GOT3 (cell line): ENCODE data around the gene RPL10A.
"Not testable (repeated sequence)": the region's sequence is repeated elsewhere in the genome, so short reads cannot be mapped to it uniquely, and the experiment has no call there.

Experiments
- DNase-seq: peaks from one replicate; lab custom pipeline; 2025; ENCODE audit warnings: mixed read lengths; lab: John Stamatoyannopoulos, UW

Gene RPL10A

DNA sequence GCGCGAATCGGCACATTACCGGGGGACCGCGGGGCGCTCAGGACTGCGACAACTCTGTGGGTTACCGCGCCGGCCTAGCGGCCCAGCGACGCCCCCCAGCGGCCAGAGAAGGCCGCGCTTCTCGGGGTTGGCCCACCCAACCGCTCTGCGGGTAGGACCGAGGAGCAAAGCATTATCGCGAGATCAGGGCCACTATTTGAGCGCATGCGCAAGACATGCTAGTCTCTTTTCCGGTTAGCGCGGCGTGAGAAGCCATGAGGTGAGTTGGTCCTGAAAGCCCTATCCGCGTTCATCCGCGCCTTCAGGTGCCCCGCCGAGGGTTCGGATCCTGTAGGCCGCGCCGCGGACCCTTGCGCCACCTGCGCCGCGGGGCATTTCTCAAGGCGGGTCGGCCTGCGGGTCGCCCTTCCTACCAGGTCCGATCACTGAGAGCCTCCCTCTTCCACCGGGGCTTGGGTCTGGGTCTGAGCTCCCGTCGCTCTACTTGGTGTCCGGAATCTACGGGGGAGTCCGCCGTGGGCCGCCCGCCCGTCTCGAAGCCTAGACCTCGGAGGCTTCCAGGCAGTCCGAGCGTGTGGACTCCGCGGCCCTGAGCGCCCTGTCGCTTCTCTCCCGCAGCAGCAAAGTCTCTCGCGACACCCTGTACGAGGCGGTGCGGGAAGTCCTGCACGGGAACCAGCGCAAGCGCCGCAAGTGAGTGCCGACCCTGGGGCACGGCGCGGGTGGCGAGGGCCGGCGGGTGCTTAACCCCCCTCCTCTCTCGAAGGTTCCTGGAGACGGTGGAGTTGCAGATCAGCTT lies at the start of gene RPL10A:
RPL10A (plus strand) TSS at position 221 of the 799 bp plus-strand sequence; CDS start at position 255, 34 bp downstream.
- DNase-seq, result peak; percentile 83

DNA sequence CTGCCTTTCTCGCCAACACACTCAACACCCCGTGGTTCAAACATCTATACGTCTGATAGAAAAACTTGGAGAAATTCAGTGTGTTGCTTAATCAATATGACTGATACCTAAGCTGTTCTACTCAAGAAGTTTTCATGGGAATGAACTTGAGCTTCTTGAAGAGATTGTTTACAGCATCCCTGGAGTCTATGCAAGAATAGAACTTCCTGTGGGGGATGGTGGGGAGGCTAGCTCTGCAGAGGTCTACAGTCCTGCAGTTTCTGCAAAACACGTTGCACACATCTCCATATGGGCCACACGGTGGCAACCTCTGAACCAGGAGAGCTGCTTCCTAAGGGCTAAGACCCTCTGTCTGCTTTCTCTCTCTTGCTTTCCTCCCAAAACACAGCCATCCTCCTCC lies 48.8 kb upstream of the RPL10A start:
- DNase-seq, result no peak

DNA sequence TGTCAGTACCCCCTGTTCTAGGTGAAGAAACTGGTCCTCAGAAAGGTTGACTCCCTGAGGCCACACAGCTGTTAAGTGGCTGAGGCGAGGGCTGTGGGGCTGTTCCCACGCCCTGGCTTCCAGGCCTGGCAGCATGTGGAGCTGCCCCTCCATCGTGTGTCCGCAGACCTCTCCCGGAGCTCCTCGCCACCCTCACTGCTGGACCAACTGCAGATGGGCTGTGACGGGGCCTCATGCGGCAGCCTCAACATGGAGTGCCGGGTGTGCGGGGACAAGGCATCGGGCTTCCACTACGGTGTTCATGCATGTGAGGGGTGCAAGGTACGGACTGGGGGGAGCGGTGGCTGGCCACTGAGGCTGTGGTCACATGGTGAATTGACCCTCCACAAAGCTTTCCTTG lies 48.2 kb upstream of the RPL10A start:
- DNase-seq, result no peak

DNA sequence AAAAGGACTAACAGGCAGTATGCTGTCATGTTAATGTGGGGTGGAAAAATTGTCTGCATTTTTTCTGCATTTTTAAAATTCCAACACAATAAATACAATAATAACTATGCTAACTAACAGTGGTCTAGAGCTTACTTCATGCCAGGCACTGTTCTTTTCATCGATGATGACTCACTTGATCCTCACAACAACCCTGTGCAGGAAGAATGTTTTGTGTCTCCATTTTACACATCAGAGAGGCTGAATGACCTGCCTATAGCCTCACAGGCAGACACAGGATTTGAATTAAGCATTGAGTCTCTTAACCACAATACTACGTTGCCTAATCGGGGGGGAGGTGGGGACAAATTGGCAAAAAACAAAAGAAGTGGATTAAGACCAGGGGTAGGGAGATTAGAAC lies 42.9 kb upstream of the RPL10A start:
- DNase-seq, result no peak

DNA sequence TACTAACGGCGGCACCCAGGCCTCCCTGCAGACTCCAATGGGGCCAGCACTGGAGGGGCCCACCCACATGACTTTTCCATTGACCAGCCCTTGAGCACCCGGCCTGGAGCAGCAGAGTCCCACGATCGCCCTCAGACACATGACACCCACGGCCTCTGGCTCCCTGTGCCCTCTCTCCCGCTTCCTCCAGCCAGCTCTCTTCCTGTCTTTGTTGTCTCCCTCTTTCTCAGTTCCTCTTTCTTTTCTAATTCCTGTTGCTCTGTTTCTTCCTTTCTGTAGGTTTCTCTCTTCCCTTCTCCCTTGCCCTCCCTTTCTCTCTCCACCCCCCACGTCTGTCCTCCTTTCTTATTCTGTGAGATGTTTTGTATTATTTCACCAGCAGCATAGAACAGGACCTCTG lies 42.1 kb upstream of the RPL10A start:
- DNase-seq, result no peak

DNA sequence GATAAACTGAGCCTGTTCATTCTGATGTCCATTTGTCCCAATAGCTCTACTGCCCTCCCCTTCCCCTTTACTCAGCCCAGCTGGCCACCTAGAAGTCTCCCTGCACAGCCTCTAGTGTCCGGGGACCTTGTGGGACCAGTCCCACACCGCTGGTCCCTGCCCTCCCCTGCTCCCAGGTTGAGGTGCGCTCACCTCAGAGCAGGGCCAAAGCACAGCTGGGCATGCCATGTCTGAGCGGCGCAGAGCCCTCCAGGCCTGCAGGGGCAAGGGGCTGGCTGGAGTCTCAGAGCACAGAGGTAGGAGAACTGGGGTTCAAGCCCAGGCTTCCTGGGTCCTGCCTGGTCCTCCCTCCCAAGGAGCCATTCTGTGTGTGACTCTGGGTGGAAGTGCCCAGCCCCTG lies 40.8 kb upstream of the RPL10A start:
- DNase-seq, result no peak

DNA sequence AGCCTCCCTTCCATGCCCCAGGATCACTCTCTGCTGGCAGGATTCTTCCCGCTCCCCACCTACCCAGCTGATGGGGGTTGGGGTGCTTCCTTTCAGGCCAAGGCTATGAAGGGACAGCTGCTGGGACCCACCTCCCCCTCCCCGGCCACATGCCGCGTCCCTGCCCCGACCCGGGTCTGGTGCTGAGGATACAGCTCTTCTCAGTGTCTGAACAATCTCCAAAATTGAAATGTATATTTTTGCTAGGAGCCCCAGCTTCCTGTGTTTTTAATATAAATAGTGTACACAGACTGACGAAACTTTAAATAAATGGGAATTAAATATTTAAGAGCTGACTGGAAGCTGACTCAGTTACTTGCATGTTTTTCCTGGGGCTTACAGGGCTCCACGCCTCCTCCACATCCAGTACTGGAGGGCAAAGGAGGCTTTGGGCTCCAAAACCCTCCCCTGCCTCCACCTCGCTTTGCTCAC lies 40.3 kb upstream of the RPL10A start:
- DNase-seq, result no peak

DNA sequence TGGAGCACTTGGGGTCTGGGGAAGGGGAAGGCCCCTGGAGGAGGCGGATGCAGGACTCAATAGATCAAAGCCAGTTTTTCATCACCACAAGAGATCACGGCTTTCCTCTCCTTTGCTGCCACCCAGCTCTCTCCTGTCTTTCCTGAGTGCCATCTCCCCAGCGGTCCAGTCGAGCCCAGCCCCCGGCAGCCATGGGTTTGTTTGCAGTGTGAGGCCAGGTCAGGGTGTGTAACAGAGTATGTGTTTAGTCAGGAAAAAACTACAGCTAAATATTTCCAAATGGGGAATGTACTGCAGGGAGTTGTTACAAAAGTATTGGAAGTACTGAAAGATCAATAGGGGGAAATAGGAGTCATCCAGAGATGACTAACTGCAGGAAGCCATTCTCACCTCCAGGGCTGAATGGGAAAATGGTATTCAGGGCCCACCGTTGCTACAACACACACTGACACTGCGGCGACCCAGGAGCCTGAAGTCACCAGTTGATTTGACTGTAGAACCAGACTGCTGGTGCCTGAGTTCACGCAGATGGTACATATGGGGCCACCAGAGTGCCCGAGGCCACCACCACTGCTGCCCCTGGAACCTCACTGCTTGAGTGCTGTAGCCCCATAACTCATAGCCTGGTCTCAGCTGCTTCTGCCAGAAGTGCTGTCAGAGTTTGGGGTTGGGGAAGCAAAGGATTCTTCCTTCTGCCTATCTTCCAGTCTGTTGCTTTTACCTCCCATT lies 39.6 kb upstream of the RPL10A start:
- no peak for DNase-seq

DNA sequence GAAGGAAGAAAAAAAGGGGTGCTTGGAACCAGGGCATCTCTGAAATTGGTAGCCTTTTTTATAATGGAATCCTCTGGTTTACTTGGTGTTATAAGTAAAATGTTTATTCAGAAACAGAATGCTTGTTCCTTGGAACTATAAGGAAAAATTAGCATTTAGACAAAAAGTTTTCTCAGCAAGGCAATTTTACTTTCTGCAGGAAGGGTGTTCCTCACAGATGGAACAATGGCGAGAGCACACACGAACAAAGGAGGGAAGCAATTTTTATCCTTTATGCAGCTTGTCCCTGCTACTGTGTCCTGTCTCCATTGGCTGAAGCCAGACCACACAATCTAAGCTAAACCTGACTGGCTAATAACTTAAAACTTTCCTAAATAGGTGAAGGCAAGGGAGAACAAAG lies 38.7 kb upstream of the RPL10A start:
- no peak for DNase-seq

DNA sequence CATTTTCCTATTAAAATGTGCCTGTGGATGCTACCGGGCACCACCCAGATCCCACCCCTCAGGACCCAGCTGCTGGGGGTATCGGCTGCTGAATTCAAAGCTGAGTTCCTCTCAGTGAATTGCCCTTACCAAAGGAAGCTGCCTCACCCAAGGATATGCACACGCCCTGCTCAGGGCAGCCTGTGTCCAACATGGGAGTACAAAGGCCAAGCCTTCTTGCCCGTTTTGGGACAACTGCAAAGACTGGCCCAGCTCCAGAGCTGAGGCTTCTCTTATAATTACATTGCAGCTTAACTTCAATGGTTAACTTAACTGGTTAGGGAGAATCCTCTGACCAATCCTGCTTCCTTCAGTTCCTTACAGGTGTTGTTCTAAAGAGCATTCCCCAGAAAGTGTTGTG lies 35.9 kb upstream of the RPL10A start:
- no peak for DNase-seq

DNA sequence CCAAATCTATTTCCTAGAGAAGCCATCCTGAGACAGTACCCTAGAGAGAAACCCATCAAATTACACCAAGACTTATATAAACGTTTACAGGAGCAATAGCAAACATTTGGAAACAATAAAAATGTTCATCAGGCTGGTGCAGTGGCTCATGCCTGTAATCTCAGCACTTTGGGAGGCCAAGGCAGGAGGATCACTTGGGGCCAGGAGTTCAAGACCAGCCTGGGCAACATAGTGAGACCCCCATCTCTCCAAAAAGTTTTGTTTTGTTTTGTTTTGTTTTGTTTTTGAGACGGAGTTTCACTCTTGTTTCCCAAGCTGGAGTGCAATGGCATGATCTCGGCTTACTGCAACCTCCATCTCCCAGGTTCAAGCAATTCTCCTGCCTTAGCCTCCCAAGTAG lies 35.5 kb upstream of the RPL10A start:
- not testable (repeated sequence) for DNase-seq

DNA sequence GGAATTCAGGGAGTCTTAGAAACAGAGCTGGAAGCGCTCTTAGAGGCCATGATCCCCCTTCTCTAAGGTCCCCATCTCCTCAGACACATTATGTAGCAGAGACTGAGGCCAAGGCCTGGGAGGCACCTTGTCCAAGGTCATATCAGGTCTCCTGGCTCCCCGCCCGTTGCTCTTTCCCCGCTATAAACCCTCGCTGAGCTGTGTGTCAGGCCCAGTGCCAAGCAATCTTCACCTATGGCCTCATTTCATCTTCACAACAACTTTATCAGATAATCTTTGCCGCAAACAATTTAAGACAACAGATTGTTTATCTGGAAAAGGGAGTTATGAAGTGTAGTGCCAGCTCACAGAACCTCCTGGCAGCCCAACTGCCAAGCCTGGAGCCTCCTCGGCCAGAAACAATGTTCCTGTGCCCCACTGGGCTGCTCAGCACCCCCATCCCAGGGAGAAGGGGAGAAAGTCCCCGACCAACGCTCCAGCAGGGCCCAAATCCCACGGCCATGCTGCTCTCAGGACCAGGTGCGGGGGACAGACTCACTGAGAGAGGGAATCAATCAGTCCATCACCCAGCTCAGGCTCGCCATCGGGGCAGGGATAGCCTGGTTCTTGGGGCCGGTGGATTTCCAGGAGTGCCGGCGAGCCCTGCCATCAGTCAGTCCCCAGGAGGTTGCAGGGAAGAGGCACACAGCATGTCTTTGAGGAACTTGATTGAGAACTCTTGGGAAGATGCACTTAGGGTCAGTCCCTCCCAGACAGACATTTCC lies 32.9 kb upstream of the RPL10A start:
- DNase-seq, result no peak

DNA sequence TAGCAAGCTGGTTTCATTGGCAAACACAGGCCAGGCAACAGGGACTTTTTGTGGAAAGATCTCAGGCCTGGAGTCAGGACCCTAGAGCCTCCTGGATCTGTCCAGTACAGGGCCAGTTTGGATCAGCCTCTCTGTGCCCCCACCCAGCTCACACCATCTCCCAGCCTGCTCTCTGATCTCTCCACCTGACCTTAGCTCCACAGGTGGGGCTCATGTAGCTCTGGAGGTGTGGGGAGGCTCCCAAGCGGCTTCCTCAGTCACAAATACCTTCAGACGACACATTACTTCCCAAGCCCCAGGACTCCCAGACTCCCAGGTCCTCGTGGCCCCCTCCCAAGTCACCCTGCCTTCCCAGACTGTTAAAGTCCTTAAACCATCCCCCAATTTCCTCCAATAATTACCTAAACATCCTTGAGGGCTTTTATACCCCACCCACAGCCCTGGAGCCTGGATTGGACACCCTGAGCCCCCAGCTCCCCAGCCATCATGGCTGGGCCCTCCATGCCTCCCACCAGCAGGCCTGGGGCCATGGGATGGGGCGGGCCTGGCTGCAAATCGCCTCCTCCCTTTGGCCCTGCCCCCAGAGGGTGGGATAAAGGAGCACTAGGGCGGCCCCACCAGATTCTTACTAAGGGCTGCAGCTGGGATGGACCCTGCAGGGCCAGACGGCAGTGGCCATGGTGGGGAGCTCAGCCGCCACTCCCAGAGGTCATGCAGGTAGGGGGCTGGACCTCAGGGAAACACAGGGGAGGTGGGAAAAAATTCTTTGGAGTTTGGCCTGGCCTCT lies 31.9 kb upstream of the RPL10A start:
- no peak for DNase-seq

DNA sequence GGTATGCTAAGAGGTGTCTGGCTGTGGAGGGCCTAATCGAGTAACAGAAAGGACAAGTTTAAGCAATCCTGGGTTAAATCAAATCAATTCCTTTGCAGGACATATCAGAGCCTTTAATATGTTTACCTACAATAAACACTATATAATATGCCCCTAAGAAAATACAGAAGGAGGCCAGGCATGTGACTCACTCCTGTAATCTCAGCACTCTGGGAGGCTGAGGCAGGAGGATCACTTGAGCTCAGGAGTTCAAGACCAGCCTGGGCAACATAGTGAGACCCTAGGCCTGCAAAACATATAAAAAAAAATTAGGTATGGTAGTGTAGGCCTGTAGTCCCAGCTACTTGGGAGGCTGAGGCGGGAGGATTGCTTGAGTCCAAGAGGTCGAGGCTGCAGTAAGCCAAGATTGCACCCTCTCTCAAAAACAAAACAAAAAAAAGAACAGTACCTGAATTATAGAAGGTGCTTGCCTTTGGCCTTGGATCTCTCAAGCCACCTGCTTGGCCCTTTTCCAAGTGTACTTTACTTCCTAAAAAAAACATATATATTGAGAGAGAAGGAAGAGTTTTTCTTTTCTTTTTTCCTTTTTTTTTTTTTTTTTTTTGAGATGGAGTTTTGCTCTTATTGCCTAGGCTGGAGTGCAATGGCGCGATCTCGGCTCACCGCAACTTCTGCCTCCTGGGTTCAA lies 29.7 kb upstream of the RPL10A start:
- DNase-seq, result not testable (repeated sequence)

DNA sequence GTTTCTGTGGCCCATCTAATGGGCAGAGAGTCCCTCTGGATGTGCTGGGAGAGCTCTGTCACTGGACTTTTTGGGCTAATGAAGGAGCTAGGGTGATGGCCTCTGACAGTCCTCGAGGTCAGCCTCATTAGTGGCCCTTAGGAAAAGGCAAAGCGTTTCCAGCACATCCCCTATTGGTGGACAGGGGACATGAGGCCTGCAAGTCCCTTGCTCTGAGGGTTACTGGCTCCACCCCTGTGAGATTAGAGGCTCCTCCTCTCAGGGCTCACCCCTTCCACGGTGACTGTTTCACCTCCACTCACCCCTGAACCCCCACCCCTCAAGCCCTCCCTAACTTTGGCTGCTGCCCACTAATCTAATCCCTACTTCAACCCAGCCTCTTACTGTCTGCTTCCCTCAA lies 28.9 kb upstream of the RPL10A start:
- DNase-seq, result no peak

DNA sequence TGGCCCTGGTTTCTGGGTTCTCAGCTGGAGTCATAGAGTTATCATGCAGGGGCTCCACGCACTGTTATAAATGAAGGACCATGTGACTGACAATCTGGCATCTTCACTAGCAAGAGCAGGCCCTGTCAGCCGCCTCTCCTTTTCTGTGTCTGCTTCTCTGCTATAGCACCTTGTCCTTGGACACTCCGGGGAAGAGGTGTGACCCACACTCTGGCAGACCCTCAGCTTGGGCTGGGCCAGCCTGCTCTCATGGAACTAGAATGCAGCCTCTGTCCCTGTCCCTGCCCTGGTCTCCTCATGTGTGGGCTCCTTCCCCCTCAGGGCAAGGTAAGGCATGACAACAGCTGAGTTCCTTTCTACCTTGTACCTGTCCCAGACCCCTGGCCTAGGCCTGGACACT lies 27.0 kb upstream of the RPL10A start:
- DNase-seq, result no peak

DNA sequence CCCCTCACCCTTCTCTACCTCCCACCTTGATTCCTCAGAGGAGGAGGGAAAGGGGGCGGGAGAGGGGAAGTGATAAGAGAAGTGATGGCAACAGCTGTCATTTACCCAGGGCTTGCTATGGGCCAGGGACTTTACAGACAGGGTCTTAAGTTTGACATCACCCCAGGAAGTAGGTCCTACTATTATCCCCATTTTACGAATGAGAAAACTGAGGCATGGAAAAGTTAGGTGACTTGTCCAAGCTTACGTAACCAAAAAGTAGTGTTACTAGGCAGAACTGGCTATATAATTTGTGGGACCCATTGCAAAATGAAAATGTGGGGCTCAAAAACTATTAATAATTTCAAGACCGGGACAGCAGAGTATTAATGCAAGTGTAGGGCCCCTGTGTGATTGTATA lies 26.6 kb upstream of the RPL10A start:
- no peak for DNase-seq

DNA sequence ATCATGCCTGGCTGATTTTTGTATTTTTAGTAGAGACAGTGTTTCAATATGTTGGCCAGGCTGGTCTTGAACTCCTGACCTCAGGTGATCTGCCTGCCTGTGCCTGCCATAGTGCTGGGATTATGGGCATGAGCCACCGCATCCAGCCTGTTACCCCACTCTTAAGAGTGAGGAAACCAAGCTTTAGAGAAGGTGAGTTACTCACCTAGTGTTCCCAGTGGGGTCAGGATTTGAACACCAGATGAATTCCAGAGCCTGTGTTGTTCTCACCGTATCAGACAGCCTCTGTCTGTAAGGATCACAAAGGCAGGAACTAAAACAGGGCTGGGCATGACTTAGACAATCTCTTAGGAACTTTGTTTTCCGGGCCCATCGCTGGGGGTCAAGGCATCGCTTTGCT lies 25.5 kb upstream of the RPL10A start:
- DNase-seq, result no peak

DNA sequence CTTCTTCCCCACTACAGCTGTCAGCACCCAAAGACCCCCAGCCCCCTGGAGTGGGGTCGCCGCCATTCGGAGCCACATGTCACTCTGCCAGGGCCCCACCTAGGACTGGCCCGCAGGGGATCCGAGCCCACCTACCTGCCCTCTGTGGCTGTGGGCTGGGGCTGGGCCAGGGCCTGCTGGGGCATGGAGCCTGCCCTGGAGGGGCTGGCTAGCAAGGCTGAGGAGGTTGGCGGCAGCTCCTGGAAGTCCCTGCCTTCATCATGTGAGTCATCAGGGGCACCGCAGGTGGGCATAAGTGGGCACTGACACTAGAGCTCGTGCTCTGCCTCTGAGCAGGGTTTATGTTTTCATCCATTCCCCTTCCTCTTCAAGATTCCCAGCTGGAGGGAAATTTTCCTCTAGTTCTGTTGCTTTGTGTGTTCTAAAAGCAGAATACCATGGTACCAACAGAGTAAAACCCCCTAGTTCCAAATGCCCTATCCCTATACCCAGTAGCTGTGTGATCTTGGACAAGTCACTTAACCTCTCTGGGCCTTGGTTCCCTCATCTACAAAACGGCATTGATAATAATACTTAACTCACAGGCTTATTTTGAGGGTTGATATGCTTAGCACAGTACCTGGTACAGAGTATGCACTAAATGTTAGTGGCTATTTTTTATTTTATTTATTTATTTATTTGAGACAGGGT lies 24.7 kb upstream of the RPL10A start:
- DNase-seq, result no peak

DNA sequence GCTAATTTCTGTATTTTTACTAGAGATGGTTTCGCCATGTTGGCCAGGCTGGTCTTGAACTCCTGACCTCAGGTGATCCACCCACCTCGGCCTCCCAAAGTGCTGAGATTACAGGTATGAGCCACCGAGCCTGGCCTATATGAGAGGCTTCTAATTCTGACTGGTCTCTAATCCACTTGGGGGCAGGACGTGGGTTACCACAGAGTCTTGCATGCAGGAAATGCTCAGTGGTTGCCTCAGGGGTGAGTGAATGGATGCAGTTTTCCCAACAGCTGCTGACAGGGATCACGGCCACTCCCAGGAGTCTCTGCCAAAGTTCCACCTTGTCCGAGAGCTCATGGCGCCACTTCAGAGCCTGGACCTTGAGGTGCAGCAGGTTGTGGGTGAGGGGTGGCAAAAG lies 22.5 kb upstream of the RPL10A start:
- DNase-seq, result no peak

DNA sequence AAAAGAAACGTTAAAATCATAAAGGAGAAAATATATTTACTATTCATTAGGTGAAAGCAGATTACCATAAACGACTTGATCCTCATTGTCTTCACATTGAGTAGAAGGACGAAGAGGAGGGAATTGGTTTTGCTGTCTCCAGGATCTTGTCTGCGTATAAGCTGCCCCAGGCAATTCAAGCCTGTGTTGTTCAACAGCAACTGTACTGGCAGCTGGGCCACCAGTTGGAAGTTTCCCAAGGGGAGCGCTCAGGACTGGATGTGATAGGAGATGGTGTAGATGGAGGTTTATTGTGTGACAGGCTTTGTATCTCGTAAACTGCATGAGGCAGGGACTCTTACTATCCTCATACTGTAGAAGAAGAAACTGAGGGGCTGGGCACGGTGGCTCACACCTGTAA lies 20.0 kb upstream of the RPL10A start:
- no peak for DNase-seq
